PFSK-1 (cell line): ENCODE results near the gene PCDHA9.

Experiments
- FOXP2 ChIP-seq: optimal IDR thresholded peaks from 2 replicates; pipeline ENCODE3; 2011; ENCODE audit warnings: borderline replicate concordance, control low read depth, inconsistent platforms; ENCODE audit not compliant: insufficient read depth; ENCODE audit errors: extremely low read length, extremely low read depth
- POLR2AphosphoS5 ChIP-seq: IDR thresholded peaks from 2 replicates; pipeline ENCODE4 v1.6.1; 2012; ENCODE audit warnings: low read depth, mild to moderate bottlenecking, control low read depth, low read length, moderate library complexity
- REST ChIP-seq, 2 experiments: IDR thresholded peaks; 2 replicates each; pipeline versions ENCODE4 v1.6.1 to v1.8.0; 2011 to 2012; ENCODE audit warnings: low read depth in 2 of 2, low read length in 2 of 2, control low read depth in 1 of 2, inconsistent platforms in 1 of 2, mild to moderate bottlenecking in 1 of 2, moderate library complexity in 1 of 2; ENCODE audit not compliant: insufficient read depth in 1 of 2
- SIN3A ChIP-seq: IDR thresholded peaks from 2 replicates; pipeline ENCODE4 v1.6.1; 2012; ENCODE audit warnings: mild to moderate bottlenecking, low read length, moderate library complexity, borderline replicate concordance; ENCODE audit not compliant: insufficient read depth
- TAF1 ChIP-seq: IDR thresholded peaks from 2 replicates; pipeline ENCODE4 v1.6.1; 2012; ENCODE audit warnings: low read length, control low read depth, borderline replicate concordance; ENCODE audit not compliant: insufficient read depth

The PCDHA9 gene

GRCh38 chr5:140806834-140807775 lies 41.1 kb upstream of the PCDHA9 start, which contains the start of gene PCDHA4:
Gene PCDHA4, plus strand, starts transcription at chr5:140807068.
- no peak for TF ChIP-seq POLR2AphosphoS5
- no peak for TF ChIP-seq SIN3A
- no peak for TF ChIP-seq TAF1
- no peak for TF ChIP-seq FOXP2
- no peak for TF ChIP-seq REST (IDR thresholded peaks at IDR 0.05; ENCODE audit: insufficient read depth in 1 of 2, low read depth in 2 of 2, low read length in 2 of 2)

- TF ChIP-seq SIN3A = no peak
- no peak for TF ChIP-seq TAF1
- no peak for TF ChIP-seq FOXP2
- TF ChIP-seq REST (IDR thresholded peaks at IDR 0.05; ENCODE audit: insufficient read depth in 1 of 2, low read depth in 2 of 2, low read length in 2 of 2) = no peak
- TF ChIP-seq POLR2AphosphoS5 = no peak
These were observed 39.3 kb upstream of the PCDHA9 start for GRCh38 chr5:140808889-140809291.

GRCh38 chr5:140821375-140822280 lies 26.6 kb upstream of the PCDHA9 start, which contains the start of gene PCDHA5:
Gene PCDHA5, plus strand, starts transcription at chr5:140821613.
- TF ChIP-seq FOXP2 (no peak), REST (IDR thresholded peaks at IDR 0.05; ENCODE audit: insufficient read depth in 1 of 2, low read depth in 2 of 2, low read length in 2 of 2) (no peak), POLR2AphosphoS5 (no peak)

GRCh38 chr5:140822281-140822629 lies 25.9 kb upstream of the PCDHA9 start:
- TF ChIP-seq SIN3A (no peak), TAF1 (no peak), POLR2AphosphoS5 (no peak), REST (IDR thresholded peaks at IDR 0.05; ENCODE audit: insufficient read depth in 1 of 2, low read depth in 2 of 2, low read length in 2 of 2) (no peak), FOXP2 (no peak)
